ENCODE results near the gene MEGF10. TPM values are rescaled to one million over a fixed set of nuclear protein-coding genes. Genes with fewer than 3 reads are reported as not detected.

Gene MEGF10
- total and polyA plus RNA-seq, 12 donors: 0.94 to 45.1 (median 9.1) TPM

GRCh38 chr5:127375544-127376091 is 85.0 kb downstream of the MEGF10 start:
- H3K4me1 ChIP-seq (replicated peaks in 1 of 2): no peaks in the 10 kb centered on the region
- intact Hi-C loops (cut with DNase I): no loop called here
- no peak for DNase-seq
- no peak overlapping the region for H3K27ac ChIP-seq
- 90 to 96% (median 94%) methylated on average over 1 of the region's 1 CpG for WGBS, 4 donors
- H3K27me3 ChIP-seq: no peaks in the 10 kb centered on the region
- H3K4me3 ChIP-seq: no peak overlapping the region
- no peaks in the 10 kb centered on the region for H3K9me3 ChIP-seq (replicated peaks in 1 of 3)
- H3K36me3 ChIP-seq (replicated peaks in 1 of 2): no peaks in the 10 kb centered on the region
- TF ChIP-seq CTCF (IDR thresholded peaks at IDR 0.05) (no peak), POLR2A (IDR thresholded peaks at IDR 0.05) (no peak)

GRCh38 chr5:127377651-127378050 is 87.1 kb downstream of the MEGF10 start:
- Histone ChIP-seq H3K27me3 (no peaks in the 10 kb centered on the region), H3K4me3 (no peak overlapping the region), H3K4me1 (replicated peaks in 1 of 2) (no peaks in the 10 kb centered on the region), H3K36me3 (replicated peaks in 1 of 2) (no peaks in the 10 kb centered on the region), H3K9me3 (replicated peaks in 1 of 3) (no peaks in the 10 kb centered on the region), H3K27ac (no peak overlapping the region)
- TF ChIP-seq POLR2A (IDR thresholded peaks at IDR 0.05) (no peak), CTCF (IDR thresholded peaks at IDR 0.05) (no peak)
- no peak for DNase-seq
- 89 to 95% (median 93%) methylated on average over 8 of the region's 8 CpGs for WGBS, 4 donors
- intact Hi-C loops (cut with DNase I): no loop called here

- WGBS, 4 donors: 94 to 96% (median 95%) methylated on average over 1 of the region's 1 CpG
- no peak overlapping the region for H3K4me3 ChIP-seq
- no peak for TF ChIP-seq CTCF (IDR thresholded peaks at IDR 0.05)
- TF ChIP-seq POLR2A (IDR thresholded peaks at IDR 0.05): no peak
- H3K36me3 ChIP-seq (replicated peaks in 1 of 2): no peaks in the 10 kb centered on the region
- H3K27ac ChIP-seq: no peak overlapping the region
- no peaks in the 10 kb centered on the region for H3K27me3 ChIP-seq
- intact Hi-C loops (cut with DNase I): no loop called here
- no peaks in the 10 kb centered on the region for H3K9me3 ChIP-seq (replicated peaks in 1 of 3)
- DNase-seq: no peak
- no peaks in the 10 kb centered on the region for H3K4me1 ChIP-seq (replicated peaks in 1 of 2)
Measured at GRCh38 chr5:127385936-127386335, 95.3 kb downstream of the MEGF10 start.

GRCh38 chr5:127386557-127386956 is 96.0 kb downstream of the MEGF10 start:
- Histone ChIP-seq H3K4me1 (replicated peaks in 1 of 2) (no peaks in the 10 kb centered on the region), H3K27ac (no peak overlapping the region), H3K36me3 (replicated peaks in 1 of 2) (no peaks in the 10 kb centered on the region), H3K27me3 (no peaks in the 10 kb centered on the region), H3K9me3 (replicated peaks in 1 of 3) (no peaks in the 10 kb centered on the region), H3K4me3 (no peak overlapping the region)
- intact Hi-C loops (cut with DNase I): no loop called here
- DNase-seq: peak in 1 of 7 donors; percentile 16
- TF ChIP-seq CTCF (IDR thresholded peaks at IDR 0.05): no peak
- TF ChIP-seq POLR2A (IDR thresholded peaks at IDR 0.05): no peak
- 10 to 24% (median 17%) methylated on average over 2 of the region's 2 CpGs for WGBS, 4 donors
